ENCODE measurements around the gene BRPF3.

- TF ChIP-seq CTCF (IDR thresholded peaks at IDR 0.05) = no peak
- no peak for TF ChIP-seq POLR2A (IDR thresholded peaks at IDR 0.05)
Measured at GRCh38 chr6:36247693-36248092, 51.1 kb downstream of the BRPF3 start.
